NCI-H526 (cell line): ENCODE measurements around the gene GLIS1.

ENCODE experiments used
- DNase-seq, 2 experiments: peaks; one replicate each; lab custom pipeline; 2025; lab: John Stamatoyannopoulos, UW

GLIS1 gene

GRCh38 chr1:53678938-53679825 is 59.8 kb downstream of the GLIS1 start:
- no peak for DNase-seq

DNA sequence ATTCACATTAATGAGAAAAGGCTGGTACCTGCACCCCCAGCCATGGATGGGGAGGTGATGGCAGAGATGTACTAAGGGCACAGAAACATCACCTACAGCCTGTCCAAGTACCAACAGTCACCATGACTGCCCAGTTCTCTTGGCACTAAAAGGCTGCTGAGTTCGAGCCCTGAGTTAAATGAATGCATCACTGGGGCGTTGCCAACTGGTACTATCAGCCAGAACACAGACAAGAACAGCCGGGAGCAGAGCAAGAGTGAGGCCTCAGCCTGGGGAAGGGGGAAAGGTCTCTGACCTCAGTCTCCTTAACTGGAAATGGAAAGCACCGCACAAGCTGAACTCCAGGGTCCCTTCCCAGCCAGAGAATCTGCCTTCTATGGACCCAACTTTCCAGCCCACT is 60.5 kb downstream of the GLIS1 start:
- DNase-seq: no peak

GRCh38 chr1:53678046-53678445 is 60.9 kb downstream of the GLIS1 start:
- DNase-seq: no peak

DNA sequence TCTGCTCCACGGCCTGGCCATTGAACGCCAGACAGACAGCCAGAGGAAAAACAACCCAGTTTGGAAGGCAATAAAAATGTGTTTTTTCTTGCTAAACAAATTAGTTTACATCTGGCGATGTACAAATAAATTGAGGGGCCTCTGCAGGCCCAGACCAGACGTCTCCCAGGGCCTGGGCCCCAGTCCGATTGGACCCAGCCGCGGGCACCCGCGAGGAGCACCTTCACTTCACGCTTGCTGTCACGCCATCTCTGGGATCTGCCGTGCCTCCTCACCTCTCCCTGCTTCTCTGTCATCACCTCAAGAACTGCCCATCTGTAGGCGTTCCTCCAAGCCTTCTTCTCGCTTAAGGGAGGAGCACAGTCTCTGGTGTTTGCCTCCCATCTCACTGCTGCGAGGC is 61.5 kb downstream of the GLIS1 start:
- no peak for DNase-seq

DNA sequence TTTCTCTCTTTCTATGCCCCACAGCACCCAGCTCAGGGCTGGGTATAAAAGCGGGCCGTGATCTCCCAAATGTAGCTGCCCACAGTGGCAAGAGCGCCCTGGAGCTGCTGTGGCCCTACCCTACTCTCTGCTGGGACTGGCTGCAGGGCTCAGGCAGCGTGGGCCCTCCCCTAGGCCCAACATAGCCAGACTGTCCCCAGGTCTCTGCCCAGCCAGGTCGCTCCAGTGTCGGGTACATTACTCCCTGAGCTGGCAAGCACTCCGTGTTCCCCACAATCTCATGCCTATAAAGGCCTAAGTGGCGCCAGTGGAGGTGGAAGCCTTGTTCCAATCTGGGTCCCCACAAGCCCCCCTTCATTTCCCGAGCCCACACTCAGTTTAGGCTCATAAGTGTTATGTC is 66.2 kb downstream of the GLIS1 start:
- DNase-seq: no peak

DNA sequence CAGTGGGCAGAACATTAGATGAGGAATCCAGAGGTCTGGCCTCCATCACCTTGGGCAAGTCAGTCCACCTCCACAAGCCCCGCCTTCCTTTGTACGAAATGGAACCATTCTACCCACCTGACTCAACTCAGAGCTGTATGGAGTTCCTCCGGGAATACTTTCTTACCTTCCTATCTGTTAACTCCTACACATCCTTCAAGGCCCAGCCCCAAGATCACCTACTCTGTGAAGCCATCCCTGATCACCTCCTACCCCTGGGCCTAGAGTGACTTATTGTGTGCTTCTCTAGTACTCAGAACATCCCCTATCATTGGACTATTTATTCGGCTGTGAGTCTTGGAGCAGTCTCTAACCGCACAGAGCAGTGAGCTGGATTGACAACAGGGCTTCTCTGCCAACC is 66.7 kb downstream of the GLIS1 start:
- no peak for DNase-seq

GRCh38 chr1:53669621-53670191 is 69.3 kb downstream of the GLIS1 start:
- no peak for DNase-seq

- DNase-seq: no peak
Measured at GRCh38 chr1:53666566-53666965, 72.4 kb downstream of the GLIS1 start.

DNA sequence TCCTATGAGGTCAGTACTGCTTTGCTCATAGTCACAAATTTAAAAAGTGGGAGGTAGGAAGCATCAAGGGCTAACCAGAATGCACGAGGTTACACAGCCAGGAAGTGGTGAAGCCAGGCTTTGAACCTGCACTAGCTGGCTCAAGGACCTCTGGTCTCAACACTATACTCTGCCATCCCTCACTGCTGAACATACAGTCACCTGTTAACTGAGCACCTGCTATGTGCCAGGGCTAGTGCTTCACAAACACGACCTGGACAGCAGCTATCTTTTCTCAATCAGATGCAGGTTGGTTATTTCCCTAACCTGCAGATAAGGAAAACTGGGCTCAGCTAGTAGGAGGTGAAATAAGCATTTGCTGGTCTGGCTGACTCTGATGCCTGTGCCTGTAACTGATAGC is 73.0 kb downstream of the GLIS1 start:
- DNase-seq: no peak

- DNase-seq: no peak
Measured at GRCh38 chr1:53663529-53664300, 75.2 kb downstream of the GLIS1 start.

- DNase-seq: no peak
Measured at GRCh38 chr1:53662951-53663350, 76.0 kb downstream of the GLIS1 start.

DNA sequence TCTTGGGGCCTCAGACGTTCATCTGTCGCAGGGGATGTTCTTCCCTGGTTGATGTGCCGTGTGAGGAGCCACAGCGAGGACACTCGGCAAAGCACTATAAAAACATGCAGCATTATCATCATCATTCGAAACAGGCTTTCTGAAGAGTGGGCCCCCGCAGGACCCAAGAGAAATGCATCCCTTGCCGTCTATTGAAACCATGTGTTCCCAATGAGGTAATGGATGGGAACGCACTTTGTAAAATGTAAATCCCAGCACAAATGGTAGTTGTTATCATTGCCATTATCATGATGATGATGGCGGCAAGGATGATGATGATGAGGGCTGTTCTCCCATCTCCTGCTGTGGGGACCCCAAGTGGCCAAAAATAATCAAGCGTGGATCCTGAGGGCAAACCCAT is 76.8 kb downstream of the GLIS1 start:
- no peak for DNase-seq

- DNase-seq: no peak
Measured at GRCh38 chr1:53661496-53661895, 77.5 kb downstream of the GLIS1 start.

DNA sequence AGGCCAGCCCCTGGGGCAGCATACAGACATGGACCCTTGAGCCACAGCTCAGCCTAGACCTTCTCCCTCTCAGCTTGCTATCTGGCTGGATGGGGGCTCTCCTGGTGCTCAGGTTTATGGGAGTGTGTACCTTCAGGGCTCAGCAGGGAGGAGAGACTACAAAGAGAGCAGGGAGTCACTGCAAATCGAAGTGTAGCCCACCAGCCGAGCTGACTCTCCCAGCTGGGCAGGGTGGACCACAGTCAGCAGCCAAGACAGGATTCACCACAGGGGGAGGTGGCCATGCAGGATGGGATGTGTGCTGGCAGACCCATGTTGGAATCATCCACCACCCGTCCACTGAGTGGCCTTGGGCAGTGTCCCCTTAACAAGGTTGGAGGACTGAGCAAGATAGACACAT is 78.3 kb downstream of the GLIS1 start:
- no peak for DNase-seq

DNA sequence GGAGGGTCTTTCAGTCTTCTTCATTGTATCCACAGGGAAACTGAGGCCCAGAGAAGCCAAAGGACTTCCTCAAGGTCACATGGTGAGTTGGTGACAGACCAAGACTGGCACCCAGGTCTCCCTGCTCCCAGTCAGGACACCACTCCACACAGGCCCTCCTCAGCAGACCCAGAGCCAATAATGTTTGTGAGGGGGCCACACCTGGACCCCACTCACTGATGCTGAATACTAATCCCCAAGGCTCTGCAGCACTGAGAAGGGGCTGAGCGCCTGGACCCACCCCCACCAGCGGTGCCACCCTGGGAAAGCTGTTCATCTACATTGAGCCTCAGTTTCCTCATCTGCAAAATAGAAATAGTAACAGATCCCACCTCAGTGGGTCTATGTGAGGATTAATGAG is 79.5 kb downstream of the GLIS1 start:
- no peak for DNase-seq

- DNase-seq: no peak
Measured at GRCh38 chr1:53658489-53659230, 80.3 kb downstream of the GLIS1 start.

DNA sequence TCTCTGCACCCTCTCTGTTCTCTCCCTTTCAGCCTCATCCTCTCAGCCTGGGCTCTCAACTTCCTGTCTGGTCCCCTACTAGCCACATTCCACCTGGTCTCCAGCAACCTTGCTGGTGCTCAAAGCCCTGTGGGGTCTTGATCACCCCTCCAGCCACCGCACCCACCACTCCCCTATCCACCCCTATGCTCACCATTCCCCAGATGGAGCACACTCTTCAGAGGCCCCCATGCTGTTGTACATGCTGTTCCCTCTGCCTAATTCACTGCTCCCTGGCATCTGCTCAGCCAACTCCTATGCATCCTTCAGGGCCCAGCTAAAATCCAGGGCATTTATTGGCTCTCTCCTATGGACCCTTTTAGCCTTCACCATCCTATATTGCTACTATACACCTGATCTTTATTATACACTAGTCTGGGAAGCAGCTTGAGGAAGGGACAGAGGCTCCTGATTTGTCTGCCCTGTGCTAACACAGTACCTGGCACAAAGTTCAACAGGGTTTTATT is 81.0 kb downstream of the GLIS1 start:
- no peak for DNase-seq

GRCh38 chr1:53657531-53657805 is 81.5 kb downstream of the GLIS1 start:
- DNase-seq: no peak

DNA sequence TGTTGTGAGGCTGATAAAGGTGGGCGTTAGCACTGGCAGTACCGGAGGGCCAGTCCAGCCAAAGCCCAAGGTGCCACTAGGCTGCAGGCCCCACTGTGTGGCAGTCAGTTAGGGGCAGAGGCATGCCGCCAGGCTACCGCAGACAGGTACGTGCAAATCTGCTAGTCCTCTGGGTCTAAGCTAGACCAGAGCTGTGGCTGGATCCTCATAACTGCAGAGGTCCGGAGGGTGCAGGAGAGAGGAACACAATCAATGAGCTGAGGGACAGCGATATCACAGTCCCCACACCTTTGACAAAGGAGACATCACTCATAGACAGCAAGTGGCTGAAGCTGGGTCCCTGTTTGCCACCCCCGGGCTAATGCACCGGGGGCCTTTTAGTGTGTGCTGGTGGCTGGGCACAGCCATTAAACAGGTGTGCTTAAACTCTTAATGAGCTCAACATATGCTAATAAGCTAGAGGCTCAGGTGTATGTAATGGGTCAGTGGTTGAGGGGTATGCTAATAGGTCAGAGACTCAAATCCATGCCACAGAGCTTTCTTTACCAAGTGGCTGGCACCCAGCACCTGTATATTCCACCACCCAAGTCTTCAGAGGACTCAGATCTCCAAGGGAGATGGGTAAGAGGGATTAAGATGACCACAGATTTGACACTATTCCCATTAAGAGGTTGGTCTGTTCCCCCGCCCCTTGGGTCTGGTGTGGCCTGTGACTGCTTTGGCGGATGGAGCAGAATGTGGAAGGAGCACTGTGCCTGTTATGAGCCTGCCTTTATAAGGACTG is 82.0 kb downstream of the GLIS1 start:
- DNase-seq: peak in 1 of 2 experiments; percentile 5

GRCh38 chr1:53655931-53656746 is 82.8 kb downstream of the GLIS1 start:
- no peak for DNase-seq
